Measurements from ENCODE around the gene FKBP15. TPM values are rescaled to one million over a fixed set of nuclear protein-coding genes. Genes with fewer than 3 reads are reported as not detected.

FKBP15 gene
- total and polyA plus RNA-seq, 2 of the 4 experiments (the other 2 are of a cell fraction) = 20.4 to 25.5 TPM

- intact Hi-C loops (cut with micrococcal nuclease) = no loop called here
- H4K20me1 ChIP-seq (ENCODE audit: insufficient read depth, low read length) = no peaks in the 10 kb centered on the region
- dilution Hi-C loops (cut with HindIII; ENCODE audit: low sequenced_read_pairs, unreplicated experiment) = no loop called here
- no peak overlapping the region for H3K4me3 ChIP-seq (ENCODE audit: insufficient read depth, low read depth, low read length)
- H3K27ac ChIP-seq (ENCODE audit: insufficient read depth, low read length) = no peak overlapping the region
- no peak overlapping the region for H4K5ac ChIP-seq (ENCODE audit: low read depth, low read length)
- in situ Hi-C loops (cut with MboI; ENCODE audit: low sequenced_read_pairs) = no loop called here
- ChIA-PET CTCF (no interaction called here), POLR2A (ENCODE audit: unreplicated experiment) (no interaction called here)
- no peak overlapping the region for H2AFZ ChIP-seq (replicated peaks; ENCODE audit: low read length, poor library complexity)
- H3K56ac ChIP-seq (ENCODE audit: extremely low read depth, insufficient read depth, low read length) = no peak overlapping the region
- H2AK5ac ChIP-seq (ENCODE audit: low read depth, low read length) = no peak overlapping the region
- no peak overlapping the region for H3K4me2 ChIP-seq (ENCODE audit: low read depth, low read length)
- no peak overlapping the region for H2BK15ac ChIP-seq (ENCODE audit: low read depth, low read length)
- no peak overlapping the region for H2BK20ac ChIP-seq (ENCODE audit: low read depth, low read length)
- no peaks in the 10 kb centered on the region for H3K9me1 ChIP-seq (ENCODE audit: insufficient read depth, low read length)
- DNase-seq (no peak), ATAC-seq (ENCODE audit: low read depth) (no peak)
- H2AK9ac ChIP-seq (replicated peaks; ENCODE audit: low read depth, low read length, poor library complexity) = no peak overlapping the region
- no peak overlapping the region for H2BK120ac ChIP-seq (ENCODE audit: low read depth, low read length)
- no peak overlapping the region for H4K91ac ChIP-seq (ENCODE audit: insufficient read depth, low read depth, low read length)
- no peaks in the 10 kb centered on the region for H3K36me3 ChIP-seq (ENCODE audit: control insufficient read depth, insufficient read depth, low read length)
- no peak overlapping the region for H3K14ac ChIP-seq (replicated peaks; ENCODE audit: low read depth, low read length)
- no peak overlapping the region for H4K8ac ChIP-seq (ENCODE audit: low read depth in 2 of 2, low read length in 2 of 2)
- no peak overlapping the region for H3K4ac ChIP-seq (ENCODE audit: low read depth, low read length)
- no CpG with 5 or more reads among the region's 5 CpGs for WGBS, 2 experiments (ENCODE audit: extremely low coverage in 2 of 2, insufficient read length in 1 of 2)
- H3K9ac ChIP-seq (ENCODE audit: low read depth, low read length) = no peak overlapping the region
- no peaks in the 10 kb centered on the region; the same call in 1 of the 2 replicates for H3K9me3 ChIP-seq (ENCODE audit: control insufficient read depth, insufficient read depth, low read length)
- H3K79me1 ChIP-seq (ENCODE audit: low read depth in 1 of 2, low read length in 2 of 2) = no peaks in the 10 kb centered on the region
- no peaks in the 10 kb centered on the region for H3K4me1 ChIP-seq (ENCODE audit: control insufficient read depth, insufficient read depth, low read length)
- H2BK5ac ChIP-seq (ENCODE audit: low read depth, low read length, poor library complexity, severe bottlenecking) = no peak overlapping the region
- no TSS peak for BruUV-seq (replicated peaks)
- H3K23ac ChIP-seq (ENCODE audit: low read depth, low read length) = no peak overlapping the region
- H3K18ac ChIP-seq (ENCODE audit: low read depth, low read length) = no peak overlapping the region
- no peak for TF ChIP-seq NFE2L2 (IDR thresholded peaks at IDR 0.05; ENCODE audit: low read depth, low read length)
- no peak for TF ChIP-seq ELK1 (IDR thresholded peaks at IDR 0.05; ENCODE audit: borderline replicate concordance, low read depth, low read length)
- no peak for TF ChIP-seq POLR2A (IDR thresholded peaks at IDR 0.05; ENCODE audit: low read depth, low read length)
- no peak for TF ChIP-seq MXI1 (IDR thresholded peaks at IDR 0.05; ENCODE audit: borderline replicate concordance, low read depth, low read length)
- no peak for TF ChIP-seq CHD1 (IDR thresholded peaks at IDR 0.05; ENCODE audit: low read depth, low read length)
- TF ChIP-seq RAD21 (IDR thresholded peaks at IDR 0.05; ENCODE audit: low read length) = no peak
- TF ChIP-seq USF2 (IDR thresholded peaks at IDR 0.05; ENCODE audit: low read depth, low read length) = no peak
- TF ChIP-seq MAZ (IDR thresholded peaks at IDR 0.05; ENCODE audit: borderline replicate concordance, low read depth, low read length) = no peak
- TF ChIP-seq RFX5 (IDR thresholded peaks at IDR 0.05; ENCODE audit: low read depth, low read length) = no peak
- no peak for TF ChIP-seq BHLHE40 (IDR thresholded peaks at IDR 0.05; ENCODE audit: low read depth, low read length)
- TF ChIP-seq FOS (IDR thresholded peaks at IDR 0.05; ENCODE audit: low read depth, low read length) = no peak
- TF ChIP-seq SMC3 (IDR thresholded peaks at IDR 0.05; ENCODE audit: low read depth, low read length) = no peak
- no peak for TF ChIP-seq CTCF (conservative IDR thresholded peaks at IDR 0.05; ENCODE audit: low read depth, low read length)
- no peak for TF ChIP-seq CEBPB (IDR thresholded peaks at IDR 0.05; ENCODE audit: low read depth, low read length)
- peaks cover 26% of the 10 kb centered on the region for H3K27me3 ChIP-seq (ENCODE audit: control insufficient read depth, insufficient read depth, low read length)
These were observed 77.4 kb downstream of the FKBP15 start for GRCh38 chr9:113143432-113144227.

All from IMR-90 (cell line).